ENCODE measurements around the gene DYNC1I2.
"Not testable (repeated sequence)": the region's sequence is repeated elsewhere in the genome, so short reads cannot be mapped to it uniquely, and the experiment has no call there.

DYNC1I2 gene

DNA sequence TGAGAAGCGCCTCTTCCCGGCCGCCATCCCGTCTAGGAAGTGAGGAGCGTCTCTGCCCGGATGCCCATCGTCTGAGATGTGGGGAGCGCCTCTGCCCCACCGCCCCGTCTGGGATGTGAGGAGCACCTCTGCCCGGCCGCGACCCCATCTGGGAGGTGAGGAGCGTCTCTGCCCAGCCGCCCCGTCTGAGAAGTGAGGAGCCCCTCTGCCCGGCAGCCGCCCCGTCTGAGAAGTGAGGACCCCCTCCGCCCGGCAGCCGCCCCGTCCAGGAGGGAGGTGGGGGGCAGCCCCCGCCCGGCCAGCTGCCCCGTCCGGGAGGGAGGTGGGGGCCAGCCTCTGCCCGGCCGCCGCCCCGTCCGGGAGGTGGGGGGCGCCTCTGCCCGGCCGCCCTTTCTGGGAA is 87.3 kb downstream of the DYNC1I2 start:
- not testable (repeated sequence) for DNase-seq

DNA sequence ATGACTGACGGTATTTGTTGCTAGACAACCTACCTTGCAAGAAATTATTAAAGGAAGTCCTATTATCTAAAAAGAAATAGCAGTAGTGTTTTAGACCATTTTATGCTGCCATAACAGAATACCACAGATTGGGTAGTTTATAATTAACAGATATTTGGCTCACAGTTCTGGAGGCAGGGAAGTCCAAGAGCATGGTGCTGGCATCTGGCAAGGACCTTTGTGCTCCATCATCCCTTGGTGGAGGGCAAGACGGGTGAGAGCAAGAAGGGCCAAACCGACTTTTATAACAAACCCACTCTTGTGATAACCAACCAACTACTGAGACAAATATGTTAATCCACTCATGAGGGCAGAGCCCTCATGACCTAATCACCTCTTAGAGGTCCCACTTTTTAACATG is 91.2 kb downstream of the DYNC1I2 start:
- no peak for DNase-seq

DNA sequence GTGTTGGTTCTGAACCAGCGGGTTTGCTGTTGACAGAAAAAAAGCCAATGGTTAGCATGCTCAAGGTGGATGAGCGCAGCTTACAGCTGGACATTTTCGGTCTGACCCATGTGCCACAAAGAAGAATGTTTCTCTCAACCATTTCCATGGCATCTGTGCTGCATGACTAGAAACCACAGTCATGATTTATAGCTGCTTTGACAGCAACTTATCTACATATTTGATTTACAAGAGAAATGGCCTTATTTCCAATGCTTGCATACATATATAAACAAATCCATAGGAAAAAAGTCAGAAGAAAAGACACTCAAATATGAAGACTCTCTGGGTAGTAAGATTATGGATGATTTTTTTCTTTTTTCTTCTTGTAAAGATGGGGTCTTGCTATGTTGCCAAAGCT is 98.2 kb downstream of the DYNC1I2 start:
- DNase-seq: no peak

DNA sequence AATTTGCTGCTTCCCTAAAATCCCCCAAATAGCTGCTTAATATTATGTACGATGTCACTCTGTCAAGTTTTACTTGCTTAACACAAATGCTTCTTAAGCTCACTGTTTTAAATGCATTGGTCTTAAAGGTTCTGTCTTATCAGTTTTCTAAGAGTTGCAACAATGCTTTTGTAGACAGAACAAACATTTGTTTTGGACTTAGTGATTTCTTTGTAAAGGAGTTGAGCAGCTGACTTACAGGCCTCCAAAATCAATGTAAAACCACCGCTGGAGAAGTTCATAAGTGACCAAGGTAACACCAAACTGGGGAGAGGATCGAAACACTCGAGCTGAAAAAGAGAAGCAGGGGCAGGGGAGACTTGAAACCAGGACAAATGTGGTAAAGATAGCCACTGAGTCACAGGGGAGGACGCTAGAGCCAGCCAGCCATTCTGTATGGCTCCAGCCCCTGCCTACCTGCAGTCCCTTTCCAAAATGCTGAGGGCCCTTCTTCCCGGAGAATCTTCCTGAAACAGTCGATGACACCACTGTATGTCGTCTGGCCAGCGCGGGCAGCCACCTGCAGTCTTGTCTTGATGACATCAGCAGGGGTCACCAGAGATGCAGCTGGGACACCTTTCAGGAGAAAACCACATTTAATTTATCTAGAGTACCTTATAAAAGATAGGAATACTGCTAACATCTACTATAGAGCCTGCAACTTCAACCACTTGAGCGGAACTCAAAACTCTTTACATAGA is 100.2 kb downstream of the DYNC1I2 start:
- DNase-seq: no peak

DNA sequence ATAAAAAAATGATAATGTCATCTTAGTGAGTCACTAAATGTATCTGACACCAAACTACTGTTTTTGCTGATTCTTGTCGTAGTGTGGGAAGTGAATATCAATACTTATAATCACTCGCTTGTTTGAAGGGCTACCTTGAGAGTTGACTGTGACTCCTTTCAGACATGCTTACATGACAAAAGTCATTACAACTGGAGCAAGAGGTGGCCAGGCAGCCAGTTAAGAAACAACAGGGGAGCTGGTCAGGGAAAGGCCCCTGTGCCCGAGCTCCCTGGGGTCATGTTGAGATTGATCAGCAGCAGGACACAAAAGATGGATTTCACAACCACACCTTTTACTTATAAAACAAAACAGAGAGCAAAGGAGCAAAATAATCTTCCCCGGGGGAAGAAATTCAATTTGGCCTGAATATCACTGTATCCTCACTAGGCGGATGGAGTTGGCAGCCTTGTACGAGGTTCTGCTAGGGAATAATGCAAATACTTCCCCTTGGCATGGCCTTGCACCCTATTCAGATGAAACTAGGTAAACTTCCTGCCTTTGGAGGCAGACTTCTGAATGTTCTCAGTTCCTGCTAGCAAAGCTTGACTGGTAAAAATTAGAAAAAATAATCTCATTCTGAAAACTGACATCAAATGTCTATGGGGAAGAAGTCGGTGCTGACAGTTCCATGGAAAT is 101.2 kb downstream of the DYNC1I2 start:
- no peak for DNase-seq

DNA sequence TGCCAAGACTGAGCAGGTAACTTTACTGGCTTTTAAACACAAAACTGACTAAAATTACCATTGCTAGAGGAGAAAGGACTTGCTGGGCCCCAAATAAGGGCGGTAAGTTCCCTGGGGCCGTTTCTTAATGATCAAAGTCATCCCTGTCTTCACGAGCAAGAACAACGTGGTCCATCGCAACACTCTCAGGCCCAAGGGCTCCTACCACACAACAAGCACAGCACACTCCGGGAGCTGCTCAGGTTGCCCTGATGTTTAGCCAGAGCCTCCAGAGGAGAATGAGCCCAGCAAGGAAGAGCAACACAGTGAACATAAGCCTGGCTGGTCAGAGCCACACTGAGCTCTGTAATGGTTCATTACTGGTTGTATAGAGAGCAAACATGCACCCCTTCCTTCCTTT is 102.7 kb downstream of the DYNC1I2 start:
- DNase-seq: no peak

DNA sequence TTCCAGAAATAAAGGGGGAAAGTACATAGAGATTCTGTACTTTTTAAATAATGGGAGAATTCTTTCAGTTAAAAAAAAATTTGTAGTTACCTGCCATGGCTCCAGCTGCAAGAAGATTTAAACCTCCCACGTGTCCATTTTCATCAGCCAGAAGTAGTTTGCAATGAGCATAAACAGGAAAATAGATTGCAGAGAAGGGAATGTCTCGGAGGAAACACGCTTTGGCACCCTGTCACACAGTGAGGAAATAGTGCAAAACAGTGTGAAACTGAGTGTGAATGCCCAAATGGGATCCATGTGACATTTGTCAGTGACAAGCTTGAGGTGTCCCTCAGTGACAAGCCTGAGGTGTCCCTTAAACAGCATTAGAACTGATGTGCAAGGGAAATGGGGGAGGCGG is 104.1 kb downstream of the DYNC1I2 start:
- DNase-seq: no peak

DNA sequence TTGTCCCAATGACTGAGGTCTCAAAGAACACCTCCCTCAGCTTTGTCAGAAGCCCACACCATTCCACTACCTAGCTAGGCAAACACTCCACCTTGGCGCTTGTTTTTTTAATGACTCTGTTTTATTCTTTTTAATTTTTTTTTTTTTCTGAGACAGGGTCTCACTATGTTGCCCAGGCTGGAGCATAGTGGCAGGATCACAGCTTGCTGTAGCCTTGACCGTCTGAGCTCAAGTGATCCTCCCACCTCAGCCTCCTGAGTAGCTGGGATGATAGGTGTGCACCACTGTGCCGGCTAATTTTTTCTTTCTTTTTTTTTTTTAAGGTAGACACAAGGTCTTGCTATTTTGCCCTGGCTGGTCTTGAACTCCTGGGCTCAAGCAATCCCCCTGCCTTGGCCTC is 104.9 kb downstream of the DYNC1I2 start:
- no peak for DNase-seq

DNA sequence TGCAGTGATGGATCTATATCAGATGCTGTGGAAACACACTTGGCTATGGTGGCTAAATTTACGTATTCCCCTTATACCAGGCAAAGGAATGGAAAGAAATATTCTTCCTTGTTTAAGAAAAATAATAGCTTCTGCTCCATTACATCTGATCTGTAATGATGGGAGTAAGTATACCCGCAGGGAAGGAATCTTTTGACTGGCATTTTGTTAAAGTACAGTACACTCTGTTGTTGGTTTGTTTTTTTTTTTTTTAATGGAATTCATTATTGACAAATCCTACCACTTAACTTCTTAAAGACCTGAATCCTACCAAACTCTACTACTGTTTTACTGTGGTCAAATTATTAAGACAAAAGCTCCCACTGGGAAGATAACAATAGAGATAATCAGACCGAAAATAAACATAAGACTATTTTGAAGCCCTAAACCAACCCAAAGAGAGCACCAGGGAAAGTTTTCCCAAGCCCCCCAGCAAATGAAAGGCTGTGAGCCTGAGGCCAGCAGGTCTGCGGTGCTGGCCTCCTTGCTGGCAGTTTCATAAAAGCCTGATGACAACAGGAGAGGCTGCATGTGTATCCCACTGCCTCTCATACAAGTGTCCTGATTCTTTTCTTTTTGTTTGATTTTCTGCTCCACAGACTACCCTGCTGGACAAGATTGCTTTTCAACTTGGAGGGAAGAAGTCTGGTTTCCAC is 105.8 kb downstream of the DYNC1I2 start:
- no peak for DNase-seq

DNA sequence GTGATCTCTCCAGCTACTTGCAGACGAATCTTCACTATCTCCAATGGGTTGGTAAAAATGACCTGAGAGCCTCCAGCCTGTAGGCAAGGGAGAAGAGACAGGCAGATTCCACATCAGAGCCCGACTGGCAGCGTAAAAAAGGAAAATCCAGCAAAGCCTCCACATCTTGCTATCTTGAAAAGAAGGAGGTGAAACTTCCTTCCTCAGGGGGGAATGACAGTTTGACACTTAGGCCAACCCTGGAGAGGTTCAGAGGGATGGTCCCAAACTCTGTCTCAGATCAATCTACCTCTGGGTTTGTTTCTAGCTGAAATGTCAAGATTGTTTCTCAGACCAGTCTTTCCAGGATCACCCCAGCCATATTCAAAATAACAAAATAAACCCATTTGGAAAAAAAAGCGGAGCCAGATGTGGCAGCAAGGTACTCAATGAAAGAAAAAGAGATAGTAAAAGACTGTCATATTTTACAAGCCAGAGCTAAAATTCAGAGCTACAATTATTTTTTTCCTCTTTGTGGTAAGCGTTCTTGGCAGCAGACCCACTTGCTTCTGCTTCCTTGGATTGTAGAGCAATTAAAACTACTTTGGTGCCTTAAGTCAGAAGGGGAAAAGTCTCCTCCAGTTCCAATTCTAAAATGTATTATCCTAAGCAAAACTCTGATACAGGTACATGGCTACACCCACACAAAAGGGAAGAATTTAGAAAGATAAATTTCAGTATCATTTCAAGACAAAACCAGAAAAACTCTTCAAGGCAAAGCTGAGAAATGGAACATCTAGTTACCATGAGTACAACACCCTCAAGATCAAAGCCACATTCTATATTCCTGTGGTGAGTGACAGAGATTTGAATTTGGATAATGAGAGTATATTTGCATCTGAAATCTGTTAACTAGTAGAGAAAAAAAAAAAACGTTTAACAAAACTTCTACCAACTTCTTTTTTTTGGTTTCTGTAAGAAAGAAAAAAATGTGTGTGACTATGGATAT is 106.7 kb downstream of the DYNC1I2 start:
- DNase-seq: peak in 1 of 51 donors; percentile 9

DNA sequence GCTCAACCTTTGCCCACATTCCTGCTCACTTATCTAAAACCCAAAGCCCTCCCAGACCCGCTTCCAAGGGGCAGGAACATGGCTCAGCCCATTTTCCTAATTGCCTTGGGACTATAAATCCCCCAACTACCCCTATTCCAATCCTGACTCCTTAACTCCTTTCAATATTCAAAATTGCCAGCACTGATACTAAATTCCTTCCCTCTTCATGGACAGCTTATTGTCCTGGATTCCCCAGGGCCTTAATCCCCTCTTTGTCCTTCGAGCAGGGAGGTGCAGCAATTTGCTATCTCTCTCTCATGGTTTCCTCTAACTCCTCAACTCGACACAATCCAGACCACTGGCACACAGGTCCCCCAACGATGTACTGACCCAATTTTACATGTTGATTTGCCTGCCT is 107.6 kb downstream of the DYNC1I2 start:
- DNase-seq: no peak
